Measurements from ENCODE around the gene NSFL1C.

- TF ChIP-seq TCF12 (IDR thresholded peaks at IDR 0.05) (no peak), EP300 (IDR thresholded peaks at IDR 0.05; ENCODE audit: borderline replicate concordance in 1 of 2, low read depth in 1 of 2, low read length in 1 of 2) (no peak), EZH2phosphoT487 (IDR thresholded peaks at IDR 0.05; ENCODE audit: borderline replicate concordance, low read depth) (no peak), CTCF (IDR thresholded peaks at IDR 0.05) (no peak), MXI1 (IDR thresholded peaks at IDR 0.05; ENCODE audit: low read depth, low read length) (no peak)
These were observed 63.0 kb downstream of the NSFL1C start for GRCh38 chr20:1403624-1404023.
